A549 treated with Hydrocortisone at 1 μM for 4 hours (cell line): ENCODE measurements around the gene BCL11B. TPM values are rescaled to one million over a fixed set of nuclear protein-coding genes. Genes with fewer than 3 reads are reported as not detected.

ENCODE experiments used
- total RNA-seq: library from RNA; stranded (reverse); fragments of 200-300 nt; extraction: Qiagen RNA extraction; gene quantifications from 5 replicates; pipeline ENCODE4 v1.2.3, GENCODE V29; 2022

The BCL11B gene
- 0.24 to 0.46 TPM (median 0.33 TPM) in 5 replicates for total RNA-seq

DNA sequence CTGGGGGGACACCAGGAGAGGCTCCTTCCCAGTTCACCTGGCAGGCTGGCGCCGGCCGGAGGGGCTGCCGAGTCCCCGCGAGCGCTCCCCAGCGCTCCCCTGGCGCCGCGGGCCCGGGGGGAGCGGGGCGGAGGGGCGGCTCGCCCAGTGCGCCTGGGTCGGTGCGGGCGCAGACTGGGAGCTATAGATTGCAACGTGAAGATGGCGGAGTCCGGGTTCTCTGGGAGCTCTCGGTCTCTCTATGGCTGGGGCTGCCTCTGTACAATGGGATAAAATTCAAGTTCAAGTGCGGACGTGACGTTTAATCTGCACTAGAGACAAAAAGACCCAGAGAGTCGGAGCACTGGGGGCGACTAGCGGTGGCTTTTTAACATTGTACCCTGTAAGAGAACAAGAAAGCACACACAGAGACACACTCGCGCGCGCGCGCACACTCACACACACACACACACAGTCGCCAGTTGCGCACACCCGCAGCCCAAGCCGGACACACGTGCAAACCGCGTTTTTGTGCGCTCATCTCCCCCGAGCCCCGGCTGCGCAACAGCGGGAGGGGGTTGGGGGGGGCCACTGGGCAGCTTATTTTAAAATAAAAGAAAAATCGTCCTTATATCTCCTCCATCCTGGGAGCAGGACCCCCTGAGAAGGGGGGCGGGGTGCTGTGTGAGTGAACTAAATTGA is at the start of gene BCL11B:
Gene BCL11B (minus strand): TSS at position 247 of the 681 bp plus-strand sequence. CDS start 979 bp downstream, outside the sequence.

Other genes with a start within 250 kb of the BCL11B start
- 42.2 to 56.6 TPM (median 47.5 TPM) in 5 replicates for gene SETD3, start 208.7 kb upstream of the BCL11B start, total RNA-seq
- gene CCNK, start 209.2 kb upstream of the BCL11B start, total RNA-seq, result 45.0 to 64.4 TPM (median 48.7 TPM) in 5 replicates